ENCODE measurements around the gene METTL15.
A peak's percentile ranks its signal among the peaks of the same experiment; 100 is the strongest.
"Not testable (repeated sequence)": the region's sequence is repeated elsewhere in the genome, so short reads cannot be mapped to it uniquely, and the experiment has no call there.

The METTL15 gene

GRCh38 chr11:28223577-28223976, 115.4 kb downstream of the METTL15 start:
- no peak for FAIRE-seq

GRCh38 chr11:28223994-28224393, 115.8 kb downstream of the METTL15 start:
- no peak for FAIRE-seq

GRCh38 chr11:28227460-28227859, 119.3 kb downstream of the METTL15 start:
- FAIRE-seq: no peak

GRCh38 chr11:28228196-28228895, 120.2 kb downstream of the METTL15 start:
- peak; percentile 5 for FAIRE-seq

- FAIRE-seq: no peak
Measured at GRCh38 chr11:28231475-28231874, 123.3 kb downstream of the METTL15 start.

- no peak for FAIRE-seq
Measured at GRCh38 chr11:28232649-28233048, 124.5 kb downstream of the METTL15 start.

GRCh38 chr11:28241760-28242159, 133.6 kb downstream of the METTL15 start:
- no peak for FAIRE-seq

GRCh38 chr11:28242596-28242995, 134.4 kb downstream of the METTL15 start:
- no peak for FAIRE-seq

- FAIRE-seq: no peak
Measured at GRCh38 chr11:28243061-28243460, 134.9 kb downstream of the METTL15 start.

GRCh38 chr11:28243581-28243980, 135.4 kb downstream of the METTL15 start:
- FAIRE-seq: no peak

- FAIRE-seq: no peak
Measured at GRCh38 chr11:28245131-28245530, 136.9 kb downstream of the METTL15 start.

GRCh38 chr11:28250192-28250591, 142.0 kb downstream of the METTL15 start:
- no peak for FAIRE-seq

GRCh38 chr11:28251257-28251656, 143.1 kb downstream of the METTL15 start:
- FAIRE-seq: no peak

GRCh38 chr11:28257761-28258160, 149.6 kb downstream of the METTL15 start:
- FAIRE-seq: no peak

- no peak for FAIRE-seq
Measured at GRCh38 chr11:28259177-28259843, 151.1 kb downstream of the METTL15 start.

GRCh38 chr11:28268925-28269324, 160.7 kb downstream of the METTL15 start:
- FAIRE-seq: no peak

GRCh38 chr11:28269586-28269985, 161.4 kb downstream of the METTL15 start:
- FAIRE-seq: no peak

GRCh38 chr11:28272247-28272646, 164.1 kb downstream of the METTL15 start:
- not testable (repeated sequence) for FAIRE-seq

GRCh38 chr11:28274216-28274615, 166.0 kb downstream of the METTL15 start:
- no peak for FAIRE-seq

GRCh38 chr11:28284196-28284595, 176.0 kb downstream of the METTL15 start:
- no peak for FAIRE-seq

- FAIRE-seq: no peak
Measured at GRCh38 chr11:28289444-28289843, 181.3 kb downstream of the METTL15 start.

GRCh38 chr11:28290995-28291394, 182.8 kb downstream of the METTL15 start:
- not testable (repeated sequence) for FAIRE-seq

- no peak for FAIRE-seq
Measured at GRCh38 chr11:28296426-28296825, 188.2 kb downstream of the METTL15 start.

GRCh38 chr11:28298209-28298608, 190.0 kb downstream of the METTL15 start:
- no peak for FAIRE-seq
